OCI-LY1 (cell line): Measurements from ENCODE around the gene L3MBTL4.
"Not testable (repeated sequence)": the region's sequence is repeated elsewhere in the genome, so short reads cannot be mapped to it uniquely, and the experiment has no call there.

ENCODE experiments used
- H2AFZ ChIP-seq: fragments of 200-600 bp; sonication (generic), shearing (Covaris generic); 2 replicates; pipeline ENCODE4 v1.6.0; 2014; ENCODE audit warnings: antibody characterized with exemption, mild to moderate bottlenecking, low read length
- H3F3A ChIP-seq: fragments of 200-600 bp; sonication (generic), shearing (Covaris generic); 2 replicates; pipeline ENCODE4 v1.6.0; 2014; ENCODE audit warnings: mild to moderate bottlenecking, antibody characterized with exemption, low read length, moderate library complexity; ENCODE audit not compliant: insufficient read depth
- H3K27ac ChIP-seq: fragments of 200-600 bp; sonication (generic); 2 replicates; pipeline ENCODE4 v1.5.1; 2014; ENCODE audit warnings: low read length, mixed run types, mild to moderate bottlenecking, low read depth; ENCODE audit not compliant: poor library complexity, severe bottlenecking
- H3K27me3 ChIP-seq: fragments of 200-600 bp; sonication (generic); 2 replicates; pipeline ENCODE4 v1.6.0; 2014; ENCODE audit warnings: antibody characterized with exemption, mild to moderate bottlenecking, low read length, moderate library complexity; ENCODE audit not compliant: insufficient read depth
- H3K36me3 ChIP-seq: fragments of 200-600 bp; sonication (generic); 2 replicates; pipeline ENCODE4 v1.6.1; 2014; ENCODE audit warnings: mild to moderate bottlenecking, antibody characterized with exemption, low read length, moderate library complexity, mixed read lengths; ENCODE audit not compliant: insufficient read depth
- H3K4me1 ChIP-seq: fragments of 200-600 bp; sonication (generic); 2 replicates; pipeline ENCODE4 v1.5.1; 2014; ENCODE audit warnings: mild to moderate bottlenecking, low read length, moderate library complexity; ENCODE audit not compliant: insufficient read depth, severe bottlenecking
- H3K4me2 ChIP-seq: fragments of 200-600 bp; sonication (generic), shearing (Covaris generic); 2 replicates; pipeline ENCODE4 v1.6.1; 2014; ENCODE audit warnings: low read length
- H3K4me3 ChIP-seq: fragments of 200-600 bp; sonication (generic); 2 replicates; pipeline ENCODE4 v1.5.1; 2014; ENCODE audit warnings: low read length, low read depth, mild to moderate bottlenecking, mixed read lengths; ENCODE audit not compliant: poor library complexity, severe bottlenecking
- H3K79me2 ChIP-seq: fragments of 200-600 bp; shearing (Covaris generic); 2 replicates; pipeline ENCODE4 v1.6.1; 2016; ENCODE audit warnings: mixed run types, low read length, mixed read lengths; ENCODE audit not compliant: insufficient read depth
- H3K9ac ChIP-seq: fragments of 200-600 bp; sonication (generic), shearing (Covaris generic); 2 replicates; pipeline ENCODE4 v1.6.1; 2014; ENCODE audit warnings: mild to moderate bottlenecking, low read length, mixed read lengths
- H3K9me2 ChIP-seq: fragments of 200-600 bp; sonication (generic), shearing (Covaris generic); 2 replicates; pipeline ENCODE4 v1.6.1; 2014; ENCODE audit warnings: low read depth, mild to moderate bottlenecking, low read length, mixed read lengths
- H3K9me3 ChIP-seq: fragments of 200-600 bp; shearing (Covaris generic); 2 replicates; pipeline ENCODE4 v1.6.1; 2014; ENCODE audit warnings: low read length, mixed read lengths
- H4K20me1 ChIP-seq: fragments of 200-600 bp; sonication (generic), shearing (Covaris generic); 2 replicates; pipeline ENCODE4 v1.6.0; 2016; ENCODE audit warnings: mild to moderate bottlenecking, low read length; ENCODE audit not compliant: insufficient read depth
- EZH2 ChIP-seq: fragments of 200-600 bp; sonication (generic), shearing (Covaris generic); IDR thresholded peaks from 2 replicates; pipeline ENCODE4 v1.8.0; 2017; ENCODE audit warnings: borderline replicate concordance, mixed run types, mild to moderate bottlenecking, antibody characterized with exemption, low read length, moderate library complexity, mixed read lengths
- TF ChIP-seq, protein P1 (sequence below): fragments of 200-600 bp; sonication (generic), shearing (Covaris generic); IDR thresholded peaks from 2 replicates; pipeline ENCODE4 v1.5.1; 2017; ENCODE audit warnings: mild to moderate bottlenecking, antibody characterized with exemption, low read length, moderate library complexity, mixed read lengths

Gene L3MBTL4

GRCh38 chr18:6280211-6280743 lies 134.4 kb downstream of the L3MBTL4 start:
- H3F3A ChIP-seq: no peaks in the 10 kb centered on the region
- 0 out of 2 replicates have a peak, but pooled peaks cover 4% of the 10 kb centered on the region for H3K27me3 ChIP-seq
- no peaks in the 10 kb centered on the region for H3K4me1 ChIP-seq
- H3K9ac ChIP-seq: no peak overlapping the region
- H3K27ac ChIP-seq: no peak overlapping the region
- no peaks in the 10 kb centered on the region for H4K20me1 ChIP-seq
- TF ChIP-seq EZH2: no peak
- TF ChIP-seq, protein P1, sequence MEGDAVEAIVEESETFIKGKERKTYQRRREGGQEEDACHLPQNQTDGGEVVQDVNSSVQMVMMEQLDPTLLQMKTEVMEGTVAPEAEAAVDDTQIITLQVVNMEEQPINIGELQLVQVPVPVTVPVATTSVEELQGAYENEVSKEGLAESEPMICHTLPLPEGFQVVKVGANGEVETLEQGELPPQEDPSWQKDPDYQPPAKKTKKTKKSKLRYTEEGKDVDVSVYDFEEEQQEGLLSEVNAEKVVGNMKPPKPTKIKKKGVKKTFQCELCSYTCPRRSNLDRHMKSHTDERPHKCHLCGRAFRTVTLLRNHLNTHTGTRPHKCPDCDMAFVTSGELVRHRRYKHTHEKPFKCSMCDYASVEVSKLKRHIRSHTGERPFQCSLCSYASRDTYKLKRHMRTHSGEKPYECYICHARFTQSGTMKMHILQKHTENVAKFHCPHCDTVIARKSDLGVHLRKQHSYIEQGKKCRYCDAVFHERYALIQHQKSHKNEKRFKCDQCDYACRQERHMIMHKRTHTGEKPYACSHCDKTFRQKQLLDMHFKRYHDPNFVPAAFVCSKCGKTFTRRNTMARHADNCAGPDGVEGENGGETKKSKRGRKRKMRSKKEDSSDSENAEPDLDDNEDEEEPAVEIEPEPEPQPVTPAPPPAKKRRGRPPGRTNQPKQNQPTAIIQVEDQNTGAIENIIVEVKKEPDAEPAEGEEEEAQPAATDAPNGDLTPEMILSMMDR: no peak
- no peaks in the 10 kb centered on the region for H3K36me3 ChIP-seq
- H2AFZ ChIP-seq: no peak overlapping the region
- no peak overlapping the region for H3K4me3 ChIP-seq
- no peaks in the 10 kb centered on the region for H3K9me3 ChIP-seq
- H3K79me2 ChIP-seq: no peaks in the 10 kb centered on the region
- no peaks in the 10 kb centered on the region for H3K9me2 ChIP-seq
- H3K4me2 ChIP-seq: no peak overlapping the region

- H4K20me1 ChIP-seq: no peaks in the 10 kb centered on the region
- H3K4me2 ChIP-seq: no peak overlapping the region
- no peaks in the 10 kb centered on the region for H3F3A ChIP-seq
- H3K9me3 ChIP-seq: no peaks in the 10 kb centered on the region
- H3K27me3 ChIP-seq: 0 out of 2 replicates have a peak, but pooled peaks cover 4% of the 10 kb centered on the region
- H3K79me2 ChIP-seq: no peaks in the 10 kb centered on the region
- H3K9me2 ChIP-seq: no peaks in the 10 kb centered on the region
- no peaks in the 10 kb centered on the region for H3K36me3 ChIP-seq
- TF ChIP-seq EZH2: no peak
- TF ChIP-seq, protein P1: no peak
- H3K4me3 ChIP-seq: no peak overlapping the region
- H3K4me1 ChIP-seq: no peaks in the 10 kb centered on the region
- no peak overlapping the region for H3K27ac ChIP-seq
- no peak overlapping the region for H2AFZ ChIP-seq
- H3K9ac ChIP-seq: no peak overlapping the region
Measured at GRCh38 chr18:6279308-6279707, 135.4 kb downstream of the L3MBTL4 start.

GRCh38 chr18:6273423-6273822 lies 141.3 kb downstream of the L3MBTL4 start:
- H3K9me2 ChIP-seq: no peaks in the 10 kb centered on the region
- H3K4me1 ChIP-seq: no peaks in the 10 kb centered on the region
- 0 out of 2 replicates have a peak, but pooled peaks cover 4% of the 10 kb centered on the region for H3K27me3 ChIP-seq
- H3K79me2 ChIP-seq: no peaks in the 10 kb centered on the region
- H3K27ac ChIP-seq: no peak overlapping the region
- no peaks in the 10 kb centered on the region for H3K36me3 ChIP-seq
- H4K20me1 ChIP-seq: no peaks in the 10 kb centered on the region
- TF ChIP-seq, protein P1: no peak
- no peak for TF ChIP-seq EZH2
- H2AFZ ChIP-seq: no peak overlapping the region
- H3K9ac ChIP-seq: no peak overlapping the region
- H3K4me2 ChIP-seq: no peak overlapping the region
- H3K9me3 ChIP-seq: no peaks in the 10 kb centered on the region
- H3K4me3 ChIP-seq: no peak overlapping the region
- no peaks in the 10 kb centered on the region for H3F3A ChIP-seq

GRCh38 chr18:6272144-6272543 lies 142.6 kb downstream of the L3MBTL4 start:
- H3K4me2 ChIP-seq, H3K9me2 ChIP-seq, H3K79me2 ChIP-seq, H3K9ac ChIP-seq, H3K27ac ChIP-seq, H3K36me3 ChIP-seq, H4K20me1 ChIP-seq, H3K4me3 ChIP-seq, H3K27me3 ChIP-seq, H2AFZ ChIP-seq, H3F3A ChIP-seq, H3K9me3 ChIP-seq, H3K4me1 ChIP-seq: not testable (repeated sequence)
